Ishikawa (cell line): Measurements from ENCODE around the gene PRDM7.
A peak's percentile ranks its signal among the peaks of the same experiment; 100 is the strongest.

Experiments
- CEBPB ChIP-seq: IDR thresholded peaks from 2 replicates; pipeline ENCODE4 v1.6.1; 2012
- CREB1 ChIP-seq: IDR thresholded peaks from 2 replicates; pipeline ENCODE4 v1.6.1; 2012; ENCODE audit warnings: low read depth
- EGR1 ChIP-seq: IDR thresholded peaks from 2 replicates; pipeline ENCODE4 v1.6.1; 2012
- EP300 ChIP-seq: IDR thresholded peaks from 2 replicates; pipeline ENCODE4 v1.6.1; 2012; ENCODE audit warnings: borderline replicate concordance
- FOXM1 ChIP-seq: IDR thresholded peaks from 2 replicates; pipeline ENCODE4 v1.6.1; 2012; ENCODE audit warnings: low read depth, borderline replicate concordance
- NFIC ChIP-seq: IDR thresholded peaks from 2 replicates; pipeline ENCODE4 v1.6.1; 2012
- RAD21 ChIP-seq: IDR thresholded peaks from 2 replicates; pipeline ENCODE4 v1.6.1; 2012; ENCODE audit warnings: low read depth
- TAF1 ChIP-seq: IDR thresholded peaks from 2 replicates; pipeline ENCODE4 v1.6.1; 2012; ENCODE audit warnings: low read depth, mild to moderate bottlenecking
- TCF12 ChIP-seq: IDR thresholded peaks from 2 replicates; pipeline ENCODE4 v1.6.1; 2012; ENCODE audit warnings: low read depth
- TEAD4 ChIP-seq: IDR thresholded peaks from 2 replicates; pipeline ENCODE4 v1.6.1; 2012
- YY1 ChIP-seq: IDR thresholded peaks from 2 replicates; pipeline ENCODE4 v1.6.1; 2012; ENCODE audit warnings: low read depth
- ZBTB7A ChIP-seq: IDR thresholded peaks from 2 replicates; pipeline ENCODE4 v1.6.1; 2012; ENCODE audit warnings: low read depth
- TF ChIP-seq, protein P1 (sequence below): IDR thresholded peaks from 2 replicates; pipeline ENCODE4 v1.6.1; 2012
- TF ChIP-seq, protein P2 (sequence below): IDR thresholded peaks from 2 replicates; pipeline ENCODE4 v1.6.1; 2012
- TF ChIP-seq, protein P3 (sequence below): IDR thresholded peaks from 2 replicates; pipeline ENCODE4 v1.6.1; 2012; ENCODE audit warnings: low read depth, mild to moderate bottlenecking

Gene PRDM7

GRCh38 chr16:90077240-90077756 lies at the start of gene PRDM7:
TSS of gene PRDM7 (minus strand) at chr16:90077331. CDS start at chr16:90075910, 1,421 bp downstream.
- TF ChIP-seq YY1 (no peak), EGR1 (no peak), CREB1 (no peak), RAD21 (no peak), TEAD4 (no peak), TAF1 (peak; percentile 61), NFIC (no peak), ZBTB7A (no peak)
- TF ChIP-seq, protein P1, sequence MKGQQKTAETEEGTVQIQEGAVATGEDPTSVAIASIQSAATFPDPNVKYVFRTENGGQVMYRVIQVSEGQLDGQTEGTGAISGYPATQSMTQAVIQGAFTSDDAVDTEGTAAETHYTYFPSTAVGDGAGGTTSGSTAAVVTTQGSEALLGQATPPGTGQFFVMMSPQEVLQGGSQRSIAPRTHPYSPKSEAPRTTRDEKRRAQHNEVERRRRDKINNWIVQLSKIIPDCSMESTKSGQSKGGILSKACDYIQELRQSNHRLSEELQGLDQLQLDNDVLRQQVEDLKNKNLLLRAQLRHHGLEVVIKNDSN: no peak

DNA sequence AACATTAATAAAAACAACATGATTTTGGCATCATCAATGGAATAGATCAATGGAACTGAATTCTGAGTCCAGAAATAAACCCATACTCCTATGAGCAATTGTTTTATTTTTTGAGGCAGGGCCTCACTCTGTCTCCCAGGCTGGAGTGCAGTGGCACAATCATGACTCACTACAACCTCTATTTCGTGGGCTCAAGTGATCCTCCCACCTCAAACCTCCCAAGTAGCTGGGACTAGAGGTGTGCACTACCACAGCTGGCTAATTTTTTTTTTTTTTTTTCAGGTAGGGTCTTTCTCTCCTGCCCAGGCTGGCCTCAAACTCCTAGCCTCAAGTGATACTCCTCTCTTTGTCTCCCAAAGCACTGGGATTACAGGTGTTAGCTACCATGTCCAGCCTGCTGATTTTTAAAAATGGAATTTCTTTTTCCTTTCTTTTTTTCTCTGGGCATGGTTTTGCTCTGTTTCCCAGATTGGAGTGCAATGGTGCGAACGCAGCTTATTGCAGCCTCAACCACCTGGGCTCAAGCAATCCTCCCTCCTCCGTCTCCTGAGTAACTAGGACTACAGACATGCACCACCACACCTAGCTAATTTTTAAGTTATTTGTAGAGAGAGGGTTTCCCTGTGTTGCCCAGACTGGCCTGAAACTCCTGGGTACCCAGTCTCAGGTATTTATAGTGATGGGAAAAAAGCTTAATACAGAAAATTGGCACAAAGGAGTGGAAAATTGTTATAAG lies 7.3 kb upstream of the PRDM7 start:
- TF ChIP-seq NFIC (no peak), YY1 (no peak), TAF1 (no peak), RAD21 (no peak), ZBTB7A (no peak), TEAD4 (no peak), CREB1 (no peak), CEBPB (no peak), TCF12 (no peak), EP300 (no peak), FOXM1 (no peak), EGR1 (no peak)
- TF ChIP-seq, protein P2, sequence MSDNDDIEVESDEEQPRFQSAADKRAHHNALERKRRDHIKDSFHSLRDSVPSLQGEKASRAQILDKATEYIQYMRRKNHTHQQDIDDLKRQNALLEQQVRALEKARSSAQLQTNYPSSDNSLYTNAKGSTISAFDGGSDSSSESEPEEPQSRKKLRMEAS: no peak
- TF ChIP-seq, protein P1: no peak
- TF ChIP-seq, protein P3, sequence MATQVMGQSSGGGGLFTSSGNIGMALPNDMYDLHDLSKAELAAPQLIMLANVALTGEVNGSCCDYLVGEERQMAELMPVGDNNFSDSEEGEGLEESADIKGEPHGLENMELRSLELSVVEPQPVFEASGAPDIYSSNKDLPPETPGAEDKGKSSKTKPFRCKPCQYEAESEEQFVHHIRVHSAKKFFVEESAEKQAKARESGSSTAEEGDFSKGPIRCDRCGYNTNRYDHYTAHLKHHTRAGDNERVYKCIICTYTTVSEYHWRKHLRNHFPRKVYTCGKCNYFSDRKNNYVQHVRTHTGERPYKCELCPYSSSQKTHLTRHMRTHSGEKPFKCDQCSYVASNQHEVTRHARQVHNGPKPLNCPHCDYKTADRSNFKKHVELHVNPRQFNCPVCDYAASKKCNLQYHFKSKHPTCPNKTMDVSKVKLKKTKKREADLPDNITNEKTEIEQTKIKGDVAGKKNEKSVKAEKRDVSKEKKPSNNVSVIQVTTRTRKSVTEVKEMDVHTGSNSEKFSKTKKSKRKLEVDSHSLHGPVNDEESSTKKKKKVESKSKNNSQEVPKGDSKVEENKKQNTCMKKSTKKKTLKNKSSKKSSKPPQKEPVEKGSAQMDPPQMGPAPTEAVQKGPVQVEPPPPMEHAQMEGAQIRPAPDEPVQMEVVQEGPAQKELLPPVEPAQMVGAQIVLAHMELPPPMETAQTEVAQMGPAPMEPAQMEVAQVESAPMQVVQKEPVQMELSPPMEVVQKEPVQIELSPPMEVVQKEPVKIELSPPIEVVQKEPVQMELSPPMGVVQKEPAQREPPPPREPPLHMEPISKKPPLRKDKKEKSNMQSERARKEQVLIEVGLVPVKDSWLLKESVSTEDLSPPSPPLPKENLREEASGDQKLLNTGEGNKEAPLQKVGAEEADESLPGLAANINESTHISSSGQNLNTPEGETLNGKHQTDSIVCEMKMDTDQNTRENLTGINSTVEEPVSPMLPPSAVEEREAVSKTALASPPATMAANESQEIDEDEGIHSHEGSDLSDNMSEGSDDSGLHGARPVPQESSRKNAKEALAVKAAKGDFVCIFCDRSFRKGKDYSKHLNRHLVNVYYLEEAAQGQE: no peak

GRCh38 chr16:90083139-90083538 lies 6.0 kb upstream of the PRDM7 start:
- TF ChIP-seq, protein P2: no peak
- TF ChIP-seq CREB1: no peak
- no peak for TF ChIP-seq FOXM1
- TF ChIP-seq TAF1: no peak
- no peak for TF ChIP-seq NFIC
- no peak for TF ChIP-seq CEBPB
- TF ChIP-seq, protein P3: no peak

GRCh38 chr16:90081606-90081970 lies 4.5 kb upstream of the PRDM7 start:
- TF ChIP-seq YY1 (no peak), TAF1 (no peak)
- TF ChIP-seq, protein P3: no peak
- TF ChIP-seq, protein P2: no peak

- TF ChIP-seq ZBTB7A (no peak), RAD21 (no peak), EGR1 (no peak), FOXM1 (no peak), TCF12 (no peak), CREB1 (no peak), YY1 (no peak), NFIC (no peak), TAF1 (no peak), CEBPB (no peak), EP300 (no peak), TEAD4 (no peak)
- TF ChIP-seq, protein P3: no peak
- TF ChIP-seq, protein P1: no peak
- TF ChIP-seq, protein P2: no peak
Measured at GRCh38 chr16:90078579-90078895, 1.4 kb upstream of the PRDM7 start.
